Ascending aorta (tissue), 2 donors: ENCODE data around the gene ABCA1. TPM values are rescaled to one million over a fixed set of nuclear protein-coding genes. Genes with fewer than 3 reads are reported as not detected.

Experiments used
- DNase-seq, 2 donors: peaks; one replicate each; pipeline ENCODE4 v3.0.0-alpha.2; 2019; ENCODE audit warnings: low spot score in 2 of 2
- H3K27ac ChIP-seq, 2 donors: fragments of 200-600 bp; sonication (generic); one replicate each; pipeline ENCODE4 v1.5.1; 2016 to 2017; ENCODE audit warnings: mild to moderate bottlenecking in 1 of 2
- H3K27me3 ChIP-seq: fragments of 200-600 bp; sonication (generic); one replicate; pipeline ENCODE4 v1.5.1; 2017
- H3K36me3 ChIP-seq, 2 donors: fragments of 200-600 bp; sonication (generic); one replicate each; pipeline ENCODE4 v1.5.1; 2016
- H3K4me1 ChIP-seq, 2 donors: fragments of 200-600 bp; sonication (generic); one replicate each; pipeline ENCODE4 v1.5.1; 2016 to 2017; ENCODE audit warnings: mild to moderate bottlenecking in 1 of 2
- H3K4me3 ChIP-seq, 2 donors: fragments of 200-600 bp; sonication (generic); one replicate each; pipeline ENCODE4 v1.5.1; 2016 to 2017; ENCODE audit warnings: mild to moderate bottlenecking in 1 of 2
- H3K9me3 ChIP-seq, 2 donors: fragments of 200-600 bp; sonication (generic); one replicate each; pipeline ENCODE4 v1.5.1; 2016
- CTCF ChIP-seq, 3 experiments: fragments of 200-600 bp in 2 of 3; fragments of 450-650 bp in 1 of 3; sonication (generic) in 2 of 3; IDR thresholded peaks; one replicate each; pipeline ENCODE4 v1.5.1; 2016 to 2019; ENCODE audit warnings: antibody characterized with exemption in 3 of 3, mild to moderate bottlenecking in 1 of 3, moderate library complexity in 1 of 3
- intact Hi-C: fragments of 100-400 bp; cut with DNase I; formaldehyde crosslinking; loops from one replicate; pipeline ENCODE4 v1.15.1; 2023
- total RNA-seq: library from RNA; depleted of rRNA; stranded (reverse); fragments of >200 nt; gene quantifications from one replicate; pipeline ENCODE4 v1.1.0, GENCODE V29; 2016

ABCA1 gene
- total RNA-seq, 1 donor from 2014 or later, result 14.0 TPM

GRCh38 chr9:104853683-104854082, 74.3 kb downstream of the ABCA1 start:
- H3K36me3 ChIP-seq, result peaks cover 0 to 20% of the 10 kb centered on the region in 2 donors
- H3K4me3 ChIP-seq, result no peak overlapping the region
- DNase-seq, result no peak
- no peaks in the 10 kb centered on the region for H3K27me3 ChIP-seq
- TF ChIP-seq CTCF (IDR thresholded peaks at IDR 0.05), result no peak
- intact Hi-C loops, result no loop called here
- peaks cover under 1 to 8% of the 10 kb centered on the region in 2 donors for H3K4me1 ChIP-seq
- no peaks in the 10 kb centered on the region for H3K9me3 ChIP-seq
- H3K27ac ChIP-seq, result no peak overlapping the region

- Histone ChIP-seq H3K36me3 (peaks cover 0 to 20% of the 10 kb centered on the region in 2 donors), H3K9me3 (no peaks in the 10 kb centered on the region), H3K27me3 (no peaks in the 10 kb centered on the region), H3K4me3 (no peak overlapping the region), H3K27ac (no peak overlapping the region), H3K4me1 (peaks cover 0 to 5% of the 10 kb centered on the region in 2 donors)
- TF ChIP-seq CTCF (IDR thresholded peaks at IDR 0.05), result no peak
- DNase-seq, result no peak
- intact Hi-C loops, result no loop called here
Observed at GRCh38 chr9:104853159-104853558, 74.8 kb downstream of the ABCA1 start.

- no peak for DNase-seq
- Histone ChIP-seq H3K4me1 (peaks cover 0 to 5% of the 10 kb centered on the region in 2 donors), H3K36me3 (peaks cover 0 to 13% of the 10 kb centered on the region in 2 donors), H3K27me3 (no peaks in the 10 kb centered on the region), H3K27ac (no peak overlapping the region), H3K4me3 (no peak overlapping the region), H3K9me3 (no peaks in the 10 kb centered on the region)
- intact Hi-C loops, result no loop called here
- TF ChIP-seq CTCF (IDR thresholded peaks at IDR 0.05), result no peak
Observed at GRCh38 chr9:104851546-104851920, 76.4 kb downstream of the ABCA1 start.

DNA sequence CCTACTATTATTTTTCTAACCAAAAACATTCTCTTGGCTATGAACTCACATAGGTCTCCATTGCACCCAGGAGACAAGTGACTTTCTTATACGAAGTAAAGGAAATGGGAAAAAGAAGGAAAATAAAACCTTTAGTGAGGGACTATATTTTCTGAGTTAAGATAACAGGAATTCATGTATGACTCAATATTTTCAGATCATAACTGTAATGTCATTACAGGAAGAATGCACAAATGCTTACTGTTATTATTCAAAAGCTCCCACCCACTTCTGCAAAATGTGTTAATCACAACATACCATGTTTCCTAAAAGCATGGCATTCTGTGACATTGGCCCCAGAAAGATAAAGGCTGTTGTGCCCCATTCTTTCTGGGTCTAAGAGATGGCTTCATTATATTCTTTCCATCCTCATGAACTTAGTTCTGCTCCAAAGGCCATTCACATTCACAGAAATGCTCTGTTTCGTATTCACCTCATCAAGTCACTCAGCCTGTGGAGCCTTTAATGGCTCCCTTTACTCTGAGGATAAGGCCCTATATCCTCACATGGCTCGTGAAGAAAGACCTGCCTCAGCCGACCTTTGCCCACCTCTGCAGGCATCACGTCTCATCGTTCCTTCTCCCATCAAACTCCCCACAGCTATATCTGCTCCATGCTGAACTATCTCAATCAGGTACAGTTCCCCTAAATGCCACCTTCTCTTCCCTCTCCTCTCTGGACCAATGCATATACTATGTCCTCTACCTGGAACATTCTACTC, 77.0 kb downstream of the ABCA1 start:
- TF ChIP-seq CTCF (IDR thresholded peaks at IDR 0.05), result no peak
- DNase-seq, result no peak
- intact Hi-C loops, result no loop called here
- H3K4me3 ChIP-seq, result no peak overlapping the region
- H3K27me3 ChIP-seq, result no peaks in the 10 kb centered on the region
- peaks cover 0 to 10% of the 10 kb centered on the region in 2 donors for H3K36me3 ChIP-seq
- no peaks in the 10 kb centered on the region for H3K9me3 ChIP-seq
- H3K27ac ChIP-seq, result no peak overlapping the region
- H3K4me1 ChIP-seq, result peaks cover 0 to 5% of the 10 kb centered on the region in 2 donors

DNA sequence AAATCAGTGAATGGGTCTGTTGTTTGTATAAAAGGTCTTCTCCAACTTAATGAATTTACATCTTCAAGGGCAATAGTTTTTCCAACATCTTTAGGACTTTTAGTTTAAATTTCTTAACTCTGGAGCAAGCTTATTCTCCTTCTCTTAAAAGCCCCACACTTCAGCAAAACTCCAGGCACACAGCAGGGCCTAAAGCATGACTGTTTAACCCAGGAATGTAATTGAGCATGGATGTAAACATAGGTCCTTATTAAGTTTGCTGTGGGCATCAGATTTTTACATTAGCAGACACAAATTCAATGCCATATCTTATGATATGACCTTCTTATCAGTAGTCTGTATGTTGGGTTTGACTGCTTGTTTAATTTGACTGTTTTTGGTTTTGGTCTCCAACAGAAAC, 78.9 kb downstream of the ABCA1 start:
- Histone ChIP-seq H3K27ac (no peak overlapping the region), H3K9me3 (no peaks in the 10 kb centered on the region), H3K27me3 (no peaks in the 10 kb centered on the region), H3K4me1 (peaks cover 0 to 5% of the 10 kb centered on the region in 2 donors), H3K4me3 (no peak overlapping the region), H3K36me3 (peaks cover 0 to 12% of the 10 kb centered on the region in 2 donors)
- no peak for TF ChIP-seq CTCF (IDR thresholded peaks at IDR 0.05)
- intact Hi-C loops, result no loop called here
- DNase-seq, result no peak
